Spinal cord (tissue), 10 donors: ENCODE results near the gene CHURC1. TPM values are rescaled to one million over a fixed set of nuclear protein-coding genes. Genes with fewer than 3 reads are reported as not detected.

Source experiments
- DNase-seq, 6 donors: peaks; one replicate each; pipeline versions ENCODE4 v3.0.0 to v3.0.0-alpha.2; 2013 to 2015; ENCODE audit warnings: low spot score in 6 of 6, low read depth in 4 of 6
- H3K27ac ChIP-seq: one replicate; pipeline ENCODE4 v1.5.1; 2013; ENCODE audit warnings: low read depth, low read length, control low read depth
- H3K27me3 ChIP-seq: one replicate; pipeline ENCODE4 v1.6.1; 2013; ENCODE audit warnings: low read length; ENCODE audit not compliant: control insufficient read depth, insufficient read depth
- H3K36me3 ChIP-seq: one replicate; pipeline ENCODE4 v1.6.1; 2013; ENCODE audit warnings: low read length; ENCODE audit not compliant: control insufficient read depth, insufficient read depth
- H3K4me1 ChIP-seq: one replicate; pipeline ENCODE4 v1.6.1; 2013; ENCODE audit warnings: low read length; ENCODE audit not compliant: control insufficient read depth, insufficient read depth
- H3K4me3 ChIP-seq: one replicate; pipeline ENCODE4 v1.5.1; 2013; ENCODE audit warnings: low read depth, low read length, control low read depth
- H3K9me3 ChIP-seq: one replicate; pipeline ENCODE4 v1.6.1; 2013; ENCODE audit warnings: low read length; ENCODE audit not compliant: control insufficient read depth, insufficient read depth
- WGBS: methylation state at CpG from one replicate; pipeline ENCODE4 v1.1.5; 2013; ENCODE audit warnings: missing lambda C conversion rate; ENCODE audit not compliant: insufficient coverage; 5-methylcytosine and 5-hydroxymethylcytosine counted together
- polyA plus RNA-seq, 2 donors: library from polyadenylated mRNA; unstranded; fragments of 120-200 nt; gene quantifications; one replicate each; pipeline ENCODE4 v1.2.1, GENCODE V29; 2013; ENCODE audit not compliant: insufficient read length in 2 of 2
- total RNA-seq, 2 donors: library from RNA; depleted of rRNA in 1 of 2; stranded (reverse); fragments of 120-200 nt in 1 of 2; fragments of >200 nt in 1 of 2; gene quantifications; one replicate each; pipeline versions ENCODE4 v1.2.3 to v1.2.4, GENCODE V29; 2013 to 2014
- donor health status: healthy.

Gene CHURC1
- total and polyA plus RNA-seq, 4 donors, result 38.7 to 67.5 (median 53.9) TPM

DNA sequence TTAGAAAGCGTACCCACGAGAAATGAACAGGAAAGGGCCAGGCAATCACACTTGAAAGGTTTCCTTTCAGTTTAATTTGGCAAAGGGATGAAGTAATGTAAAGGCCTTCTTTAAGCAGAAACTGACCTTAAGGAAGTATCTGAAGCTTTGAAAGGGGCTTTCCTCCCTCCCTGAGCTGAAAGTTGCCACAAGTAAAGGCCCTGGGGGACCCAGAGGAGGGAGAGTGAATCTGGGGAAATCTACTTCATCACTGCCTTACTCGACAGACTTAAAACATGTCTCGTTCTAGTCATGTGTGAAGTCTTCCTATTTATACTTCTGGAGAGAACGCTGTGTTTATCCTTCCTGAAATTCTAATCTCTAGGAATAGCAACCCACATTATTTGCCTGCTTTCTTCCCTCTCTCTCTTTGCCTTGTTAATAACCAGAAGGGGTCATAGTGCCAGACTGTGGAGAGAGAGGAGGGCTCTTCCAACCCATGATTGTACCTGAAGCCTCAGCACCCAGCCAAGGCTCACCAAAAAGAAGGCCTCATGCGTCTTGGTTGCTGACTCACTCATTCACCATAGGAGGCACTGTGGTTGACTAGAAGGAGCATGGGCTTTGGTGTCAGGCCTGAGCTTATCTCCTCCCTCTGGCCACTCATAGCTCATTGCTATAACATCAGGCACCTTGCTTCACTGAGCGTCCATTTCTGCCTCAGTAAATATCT is 38.5 kb downstream of the CHURC1 start:
- Histone ChIP-seq H3K4me1 (peaks cover 8% of the 10 kb centered on the region), H3K27ac (no peak overlapping the region), H3K27me3 (no peaks in the 10 kb centered on the region), H3K4me3 (no peak overlapping the region), H3K9me3 (no peaks in the 10 kb centered on the region), H3K36me3 (peaks cover 49% of the 10 kb centered on the region)
- 92% methylated on average over 4 of the region's 7 CpGs for WGBS
- no peak for DNase-seq

DNA sequence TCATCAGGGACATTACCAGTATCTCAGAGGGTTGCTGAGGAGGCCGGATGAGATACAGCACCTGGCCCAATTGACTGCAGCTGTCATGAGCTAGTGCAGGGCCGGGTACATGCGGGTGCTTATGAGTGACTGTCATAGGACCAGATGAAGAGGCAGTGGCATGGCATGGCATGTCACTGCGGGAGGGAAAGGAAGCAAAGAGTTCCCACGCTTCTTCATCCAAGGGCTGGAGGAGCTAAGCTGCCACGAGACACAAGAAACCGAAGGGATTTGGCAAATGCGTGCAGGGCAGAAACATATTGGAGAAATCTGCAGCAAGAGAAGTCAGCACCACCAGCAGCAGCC is 39.0 kb downstream of the CHURC1 start:
- DNase-seq, result no peak
- H3K4me3 ChIP-seq, result no peak overlapping the region
- H3K36me3 ChIP-seq, result peaks cover 48% of the 10 kb centered on the region
- H3K9me3 ChIP-seq, result no peaks in the 10 kb centered on the region
- no peaks in the 10 kb centered on the region for H3K27me3 ChIP-seq
- H3K4me1 ChIP-seq, result peaks cover 3% of the 10 kb centered on the region
- 93% methylated on average over 8 of the region's 8 CpGs for WGBS
- no peak overlapping the region for H3K27ac ChIP-seq

DNA sequence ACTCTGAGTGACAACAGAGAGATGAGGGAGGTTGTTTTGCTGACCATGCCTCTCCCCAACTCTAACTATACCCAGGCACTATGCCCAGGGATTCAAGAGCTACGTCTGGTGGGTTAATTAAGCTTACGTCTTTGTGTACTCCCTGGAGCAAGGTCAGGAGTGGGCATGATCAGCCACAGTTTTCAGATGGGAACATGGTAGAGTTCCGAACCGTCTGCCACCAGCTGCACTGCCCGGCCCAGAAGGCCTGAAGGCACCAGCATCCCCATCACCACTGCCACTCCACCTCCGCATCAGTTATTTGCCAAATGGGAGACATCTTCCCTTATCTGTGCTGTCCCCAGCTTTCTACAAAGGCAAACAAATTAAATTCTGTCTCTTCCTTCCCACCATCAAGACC is 39.4 kb downstream of the CHURC1 start:
- H3K27me3 ChIP-seq, result no peaks in the 10 kb centered on the region
- no peak overlapping the region for H3K4me3 ChIP-seq
- no peak overlapping the region for H3K27ac ChIP-seq
- peaks cover 44% of the 10 kb centered on the region for H3K36me3 ChIP-seq
- no peaks in the 10 kb centered on the region for H3K4me1 ChIP-seq
- no peak for DNase-seq
- WGBS, result 68% methylated on average over 6 of the region's 6 CpGs
- H3K9me3 ChIP-seq, result no peaks in the 10 kb centered on the region

GRCh38 chr14:64954491-64955240 is 40.4 kb downstream of the CHURC1 start:
- no peak overlapping the region for H3K27ac ChIP-seq

GRCh38 chr14:64955297-64955696 is 41.0 kb downstream of the CHURC1 start:
- Histone ChIP-seq H3K4me3 (no peak overlapping the region), H3K27me3 (no peaks in the 10 kb centered on the region), H3K36me3 (peaks cover 37% of the 10 kb centered on the region), H3K9me3 (no peaks in the 10 kb centered on the region), H3K27ac (no peak overlapping the region), H3K4me1 (no peaks in the 10 kb centered on the region)
- 43% methylated on average over 6 of the region's 6 CpGs for WGBS
- no peak for DNase-seq

More at GRCh38 chr14:64954491-64955240, 40.4 kb downstream of the CHURC1 start:
- no peaks in the 10 kb centered on the region for H3K9me3 ChIP-seq
- H3K4me3 ChIP-seq, result no peak overlapping the region
- WGBS, result 89% methylated on average over 6 of the region's 9 CpGs
- peaks cover 42% of the 10 kb centered on the region for H3K36me3 ChIP-seq
- H3K4me1 ChIP-seq, result no peaks in the 10 kb centered on the region
- H3K27me3 ChIP-seq, result no peaks in the 10 kb centered on the region
- DNase-seq, result no peak

- H3K27me3 ChIP-seq, result no peaks in the 10 kb centered on the region
- no peak for DNase-seq
- 70% methylated on average over 3 of the region's 8 CpGs for WGBS
Measured at GRCh38 chr14:64956697-64957406, 42.6 kb downstream of the CHURC1 start.

GRCh38 chr14:64958201-64958600 is 43.9 kb downstream of the CHURC1 start:
- no peak overlapping the region for H3K27ac ChIP-seq
- no peak overlapping the region for H3K4me3 ChIP-seq
- H3K36me3 ChIP-seq, result peaks cover 21% of the 10 kb centered on the region
- H3K27me3 ChIP-seq, result no peaks in the 10 kb centered on the region
- no peaks in the 10 kb centered on the region for H3K9me3 ChIP-seq
- H3K4me1 ChIP-seq, result peaks cover 9% of the 10 kb centered on the region
- 100% methylated on average over 1 of the region's 2 CpGs for WGBS
- DNase-seq, result no peak

More at GRCh38 chr14:64956697-64957406, 42.6 kb downstream of the CHURC1 start:
- Histone ChIP-seq H3K4me1 (peaks cover 9% of the 10 kb centered on the region), H3K4me3 (no peak overlapping the region), H3K9me3 (no peaks in the 10 kb centered on the region), H3K36me3 (peaks cover 21% of the 10 kb centered on the region), H3K27ac (no peak overlapping the region)

DNA sequence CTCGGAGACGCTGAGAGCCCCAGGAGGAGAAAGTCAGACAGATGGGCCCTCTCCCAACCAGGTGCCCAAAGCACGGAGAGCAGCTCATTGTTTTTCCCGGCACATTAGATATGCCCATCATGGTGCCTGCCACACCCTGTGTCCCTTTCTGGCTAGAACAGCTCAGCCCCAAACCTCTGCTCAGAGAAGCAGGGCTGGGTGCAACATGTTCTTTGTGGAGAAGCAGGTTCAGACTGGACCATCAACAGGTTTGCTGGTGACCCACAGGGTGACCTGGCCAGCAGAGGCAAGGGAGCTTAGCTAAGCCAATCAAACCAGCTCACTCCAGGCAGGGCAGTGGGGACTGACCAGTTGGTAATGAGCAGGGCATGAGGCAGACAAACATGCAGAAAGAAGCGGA is 44.5 kb downstream of the CHURC1 start:
- Histone ChIP-seq H3K9me3 (no peaks in the 10 kb centered on the region), H3K4me3 (no peak overlapping the region), H3K4me1 (peaks cover 9% of the 10 kb centered on the region), H3K27ac (no peak overlapping the region), H3K36me3 (peaks cover 26% of the 10 kb centered on the region), H3K27me3 (no peaks in the 10 kb centered on the region)
- DNase-seq, result no peak
- 66% methylated on average over 5 of the region's 5 CpGs for WGBS

DNA sequence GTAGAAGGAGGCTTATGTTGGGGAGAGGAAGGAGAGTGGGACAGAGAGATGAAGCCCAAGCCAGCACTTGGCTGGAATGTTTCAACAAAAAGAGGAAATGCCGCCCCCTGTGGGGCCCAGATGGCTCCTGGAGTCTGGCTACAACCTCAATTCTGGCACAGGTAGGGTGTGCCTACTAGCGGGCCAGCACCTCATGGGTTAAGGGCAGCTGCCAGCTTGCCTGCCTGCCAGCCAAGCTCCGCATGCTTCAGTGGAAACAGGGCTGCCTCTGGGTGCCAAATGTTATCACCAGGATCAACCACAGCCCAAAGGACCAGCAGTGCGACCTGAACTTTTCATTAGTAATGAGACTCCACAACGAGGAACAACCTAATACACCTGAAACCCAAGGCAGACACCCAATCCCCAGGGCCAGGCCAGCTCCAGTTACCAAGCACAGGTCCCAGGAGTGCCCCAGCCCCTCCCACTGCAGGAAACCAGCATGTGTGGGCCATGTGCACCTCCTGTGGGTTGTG is 46.6 kb downstream of the CHURC1 start:
- Histone ChIP-seq H3K27me3 (no peaks in the 10 kb centered on the region), H3K9me3 (no peaks in the 10 kb centered on the region), H3K27ac (no peak overlapping the region), H3K4me3 (no peak overlapping the region), H3K36me3 (peaks cover 17% of the 10 kb centered on the region), H3K4me1 (peaks cover 16% of the 10 kb centered on the region)
- 30% methylated on average over 4 of the region's 5 CpGs for WGBS
- DNase-seq, result peak in 2 of 6 donors; percentile 47 to 67
